A673 (cell line): ENCODE results near the gene GP1BB. TPM values are rescaled to one million over a fixed set of nuclear protein-coding genes. Genes with fewer than 3 reads are reported as not detected.

ENCODE experiments used
- BruUV-seq: library from RNA; stranded (reverse); fragments of 400-500 nt; replicated peaks from 2 replicates; lab custom pipeline; 2021; lab: Mats Ljungman, UMichigan
- CTCF ChIA-PET: fragments of 300-600 bp; sonication (Branson Sonifier 250); formaldehyde crosslinking; loops from one replicate; lab custom pipeline; 2022; ENCODE audit warnings: antibody characterized with exemption; lab: Charles Lee
- POLR2A ChIA-PET: fragments of 300-600 bp; sonication (Branson Sonifier 250); formaldehyde crosslinking; loops from one replicate; lab custom pipeline; 2022; ENCODE audit warnings: antibody characterized with exemption; ENCODE audit not compliant: low non-redundant PET; lab: Charles Lee
- DNase-seq: peaks from one replicate; pipeline ENCODE4 v3.0.0-alpha.2; 2015; ENCODE audit warnings: low spot score
- H3K27ac ChIP-seq: fragments of 200-600 bp; sonication (generic); 2 replicates; pipeline ENCODE4 v1.5.1; 2016; ENCODE audit warnings: mixed run types, low read depth, mild to moderate bottlenecking, mixed read lengths, antibody characterized with exemption, low read length; ENCODE audit not compliant: poor library complexity, severe bottlenecking
- H3K27me3 ChIP-seq: fragments of 200-600 bp; sonication (generic); replicated peaks from 2 replicates; pipeline ENCODE4 v1.6.1; 2017; ENCODE audit warnings: mixed run types, low read depth, mild to moderate bottlenecking, mixed read lengths, antibody characterized with exemption, low read length; ENCODE audit not compliant: insufficient read depth, poor library complexity
- H3K36me3 ChIP-seq: fragments of 200-600 bp; sonication (generic); 2 replicates; pipeline ENCODE4 v1.6.1; 2016; ENCODE audit warnings: mixed run types, mild to moderate bottlenecking, mixed read lengths, antibody characterized with exemption, low read length; ENCODE audit not compliant: insufficient read depth, poor library complexity, severe bottlenecking
- H3K4me1 ChIP-seq: fragments of 200-600 bp; sonication (generic); 2 replicates; pipeline ENCODE4 v1.6.1; 2017; ENCODE audit warnings: mixed run types, mild to moderate bottlenecking, mixed read lengths, antibody characterized with exemption, low read length; ENCODE audit not compliant: insufficient read depth, poor library complexity, severe bottlenecking
- H3K4me3 ChIP-seq: fragments of 200-600 bp; sonication (generic); 2 replicates; pipeline ENCODE4 v1.5.1; 2016; ENCODE audit warnings: low read depth, mixed run types, mild to moderate bottlenecking, mixed read lengths, low read length; ENCODE audit not compliant: poor library complexity, severe bottlenecking
- H3K9me3 ChIP-seq: fragments of 200-600 bp; sonication (generic); 2 replicates; pipeline ENCODE4 v1.6.1; 2016; ENCODE audit warnings: mixed run types, low read depth, mild to moderate bottlenecking, mixed read lengths, antibody characterized with exemption, low read length; ENCODE audit not compliant: poor library complexity, severe bottlenecking
- EZH2 ChIP-seq: fragments of 200-600 bp; sonication (generic); IDR thresholded peaks from 2 replicates; pipeline ENCODE4 v1.6.1; 2017; ENCODE audit warnings: borderline replicate concordance, low read depth, mild to moderate bottlenecking, mixed read lengths, antibody characterized with exemption, low read length; ENCODE audit not compliant: poor library complexity, severe bottlenecking
- intact Hi-C: fragments of 100-400 bp; cut with micrococcal nuclease; formaldehyde crosslinking; loops from one replicate; pipeline ENCODE4 v1.10.0; 2022; ENCODE audit not compliant: unreplicated experiment
- total RNA-seq: library from RNA; stranded (reverse); gene quantifications from 2 replicates; pipeline ENCODE4 v1.2.3, GENCODE V29; 2021
- TF ChIP-seq, protein P1 (sequence below): fragments of 300-800, 200-600 bp; sonication (generic); conservative IDR thresholded peaks from 2 replicates; pipeline ENCODE4 v1.5.1; 2017; ENCODE audit warnings: low read depth, mild to moderate bottlenecking, antibody characterized with exemption, low read length, moderate library complexity, mixed read lengths

The GP1BB gene
- total RNA-seq, 1 experiment from 2014 or later: 12.6 TPM

DNA sequence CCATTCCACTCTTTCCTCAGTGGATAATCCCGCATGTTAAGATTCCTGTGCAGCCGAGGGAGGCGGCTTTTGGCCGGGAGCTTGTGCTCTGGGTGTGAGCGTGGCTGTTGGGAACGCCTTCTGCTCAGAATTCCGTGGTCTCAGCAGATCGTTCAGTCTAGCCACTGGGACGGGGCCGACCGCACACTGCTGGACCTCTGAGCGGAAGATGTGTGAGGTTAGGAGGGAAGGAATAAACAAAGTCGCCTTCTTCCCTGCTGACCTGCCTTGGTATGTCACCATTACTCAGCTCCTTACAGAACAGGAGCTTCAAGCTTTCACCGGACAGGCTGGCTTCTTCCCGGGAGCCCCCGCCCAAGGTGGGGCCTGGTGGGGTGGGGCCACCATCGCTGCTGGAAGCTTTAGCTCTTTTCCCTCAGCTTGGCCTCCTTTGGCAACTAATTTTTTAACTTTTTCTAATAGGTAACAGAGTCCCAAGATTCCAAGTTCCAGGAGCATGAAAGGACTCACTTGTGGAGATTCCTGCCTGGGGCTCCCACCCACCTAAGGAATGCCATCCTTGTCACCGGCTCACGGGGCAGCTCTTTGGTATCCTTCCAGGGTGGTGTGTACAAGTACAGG is 31.5 kb upstream of the GP1BB start:
- ChIA-PET CTCF (no interaction called here), POLR2A (no interaction called here)
- H3K27ac ChIP-seq: no peak overlapping the region
- H3K9me3 ChIP-seq: no peaks in the 10 kb centered on the region
- H3K27me3 ChIP-seq: no peaks in the 10 kb centered on the region
- intact Hi-C loops: no loop called here
- no peaks in the 10 kb centered on the region for H3K4me1 ChIP-seq
- no peak overlapping the region for H3K4me3 ChIP-seq
- H3K36me3 ChIP-seq: no peaks in the 10 kb centered on the region
- DNase-seq: no peak
- BruUV-seq: no TSS peak
- TF ChIP-seq, protein P1, sequence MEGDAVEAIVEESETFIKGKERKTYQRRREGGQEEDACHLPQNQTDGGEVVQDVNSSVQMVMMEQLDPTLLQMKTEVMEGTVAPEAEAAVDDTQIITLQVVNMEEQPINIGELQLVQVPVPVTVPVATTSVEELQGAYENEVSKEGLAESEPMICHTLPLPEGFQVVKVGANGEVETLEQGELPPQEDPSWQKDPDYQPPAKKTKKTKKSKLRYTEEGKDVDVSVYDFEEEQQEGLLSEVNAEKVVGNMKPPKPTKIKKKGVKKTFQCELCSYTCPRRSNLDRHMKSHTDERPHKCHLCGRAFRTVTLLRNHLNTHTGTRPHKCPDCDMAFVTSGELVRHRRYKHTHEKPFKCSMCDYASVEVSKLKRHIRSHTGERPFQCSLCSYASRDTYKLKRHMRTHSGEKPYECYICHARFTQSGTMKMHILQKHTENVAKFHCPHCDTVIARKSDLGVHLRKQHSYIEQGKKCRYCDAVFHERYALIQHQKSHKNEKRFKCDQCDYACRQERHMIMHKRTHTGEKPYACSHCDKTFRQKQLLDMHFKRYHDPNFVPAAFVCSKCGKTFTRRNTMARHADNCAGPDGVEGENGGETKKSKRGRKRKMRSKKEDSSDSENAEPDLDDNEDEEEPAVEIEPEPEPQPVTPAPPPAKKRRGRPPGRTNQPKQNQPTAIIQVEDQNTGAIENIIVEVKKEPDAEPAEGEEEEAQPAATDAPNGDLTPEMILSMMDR: no peak
- TF ChIP-seq EZH2: no peak

DNA sequence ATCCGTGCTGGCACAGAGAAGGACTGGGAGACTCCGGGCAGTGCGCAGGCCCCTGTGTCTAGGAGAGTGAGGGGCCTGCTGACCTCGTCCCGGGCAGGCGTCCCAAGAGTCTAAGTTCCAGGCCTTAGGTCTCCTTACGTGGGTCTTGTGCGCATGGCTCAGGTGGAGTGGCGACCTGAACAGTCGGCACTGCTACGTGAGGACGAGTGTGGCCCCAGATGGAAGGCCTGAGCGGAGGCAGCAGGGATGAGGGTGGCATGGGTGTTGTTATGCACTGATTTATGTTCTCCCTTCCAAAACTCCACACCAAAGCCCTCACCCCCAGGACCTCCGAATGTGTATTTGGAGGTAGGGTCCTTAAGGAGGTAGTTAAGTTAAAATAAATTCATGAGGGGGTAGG is 29.8 kb upstream of the GP1BB start:
- Histone ChIP-seq H3K9me3 (no peaks in the 10 kb centered on the region), H3K36me3 (no peaks in the 10 kb centered on the region), H3K27me3 (no peaks in the 10 kb centered on the region), H3K4me1 (no peaks in the 10 kb centered on the region), H3K4me3 (no peak overlapping the region), H3K27ac (no peak overlapping the region)
- no peak for DNase-seq
- CTCF ChIA-PET: no interaction called here
- no peak for TF ChIP-seq EZH2
- TF ChIP-seq, protein P1: no peak
- BruUV-seq: no TSS peak
- intact Hi-C loops: no loop called here
- POLR2A ChIA-PET: no interaction called here

DNA sequence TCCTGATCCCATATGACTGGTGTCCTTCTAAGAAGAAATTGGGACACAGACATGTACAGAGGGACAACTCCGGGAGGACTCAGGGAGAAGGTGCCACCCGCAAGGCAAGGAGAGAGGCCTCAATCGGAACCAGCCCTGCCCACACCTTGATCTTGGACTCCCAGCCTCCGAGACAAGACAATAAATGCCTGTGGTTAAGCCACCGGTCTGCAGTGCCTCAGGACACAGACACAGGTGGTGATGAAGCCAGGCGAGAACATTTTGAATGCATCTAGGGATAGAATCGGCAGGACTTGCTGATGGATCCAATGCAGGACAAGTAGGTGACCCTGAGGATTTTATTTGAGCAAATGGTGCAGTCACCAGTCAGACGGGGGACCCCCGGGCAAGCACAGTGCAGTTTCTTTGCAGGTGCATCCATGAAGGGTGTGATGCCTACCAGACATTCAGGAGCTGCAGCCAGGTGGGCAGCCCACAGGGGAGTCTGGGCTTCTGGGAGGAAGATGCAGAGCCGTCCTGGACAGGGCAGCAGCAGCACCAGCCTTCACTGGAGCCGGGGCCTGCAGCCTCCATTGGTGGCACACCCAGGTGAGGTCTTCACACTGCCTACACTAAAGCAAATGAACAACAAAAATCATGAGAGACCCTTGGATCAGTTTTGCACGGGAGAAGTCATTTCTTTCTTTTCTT is 29.2 kb upstream of the GP1BB start:
- BruUV-seq: no TSS peak
- H3K4me3 ChIP-seq: no peak overlapping the region
- intact Hi-C loops: no loop called here
- H3K36me3 ChIP-seq: no peaks in the 10 kb centered on the region
- CTCF ChIA-PET: no interaction called here
- no peaks in the 10 kb centered on the region for H3K27me3 ChIP-seq
- no peaks in the 10 kb centered on the region for H3K9me3 ChIP-seq
- POLR2A ChIA-PET: no interaction called here
- DNase-seq: no peak
- TF ChIP-seq EZH2: no peak
- TF ChIP-seq, protein P1: no peak
- H3K4me1 ChIP-seq: no peaks in the 10 kb centered on the region
- no peak overlapping the region for H3K27ac ChIP-seq
